PC-3 (cell line): ENCODE results near the gene LMO1. TPM values are rescaled to one million over a fixed set of nuclear protein-coding genes. Genes with fewer than 3 reads are reported as not detected.

Experiments
- ATAC-seq: fragments of 200-7000 bp; cut with Tn5 transposase; 2 replicates; pipeline ENCODE4 v1.9.1; 2020; ENCODE audit warnings: mild to moderate bottlenecking, moderate library complexity
- BruUV-seq: library from RNA; stranded (reverse); fragments of 400-500 nt; replicated peaks from 2 replicates; lab custom pipeline; 2021; lab: Mats Ljungman, UMichigan
- CTCF ChIA-PET: fragments of 300-600 bp; sonication (Branson Sonifier 250); formaldehyde crosslinking; loops from one replicate; lab custom pipeline; 2022; ENCODE audit warnings: antibody characterized with exemption; lab: Charles Lee
- POLR2A ChIA-PET: fragments of 300-600 bp; sonication (Branson Sonifier 250); formaldehyde crosslinking; loops from one replicate; lab custom pipeline; 2022; ENCODE audit warnings: antibody characterized with exemption; ENCODE audit not compliant: unreplicated experiment; lab: Charles Lee
- DNase-seq: peaks from one replicate; pipeline ENCODE4 v3.0.0-alpha.2; 2015
- H2AFZ ChIP-seq: fragments of 300-600 bp; sonication (generic); 2 replicates; pipeline ENCODE4 v1.6.0; 2016; ENCODE audit warnings: antibody characterized with exemption, low read length
- H3F3A ChIP-seq: fragments of 300-600 bp; sonication (generic); one replicate; pipeline ENCODE4 v1.6.0; 2017; ENCODE audit warnings: antibody characterized with exemption, low read length, control low read depth, mild to moderate bottlenecking; ENCODE audit not compliant: unreplicated experiment
- H3K27ac ChIP-seq: fragments of 300-600 bp; sonication (generic); 2 replicates; pipeline ENCODE4 v1.5.1; 2016; ENCODE audit warnings: mild to moderate bottlenecking, low read length
- H3K27me3 ChIP-seq: fragments of 300-600 bp; sonication (generic); 2 replicates; pipeline ENCODE4 v1.6.1; 2016; ENCODE audit warnings: low read length, mixed read lengths
- H3K36me3 ChIP-seq: fragments of 300-600 bp; sonication (generic); 2 replicates; pipeline ENCODE4 v1.6.1; 2016; ENCODE audit warnings: low read depth, mixed run types, low read length, mixed read lengths
- H3K4me1 ChIP-seq: fragments of 300-600 bp; sonication (generic); 2 replicates; pipeline ENCODE4 v1.5.1; 2016; ENCODE audit warnings: low read length; ENCODE audit not compliant: insufficient read depth
- H3K4me2 ChIP-seq: fragments of 300-600 bp; sonication (generic); 2 replicates; pipeline ENCODE4 v1.6.0; 2016; ENCODE audit warnings: low read length
- H3K4me3 ChIP-seq: fragments of 300-600 bp; sonication (generic); 2 replicates; pipeline ENCODE4 v1.5.1; 2016; ENCODE audit warnings: mild to moderate bottlenecking, low read length, mixed read lengths
- H3K79me2 ChIP-seq: fragments of 300-600 bp; sonication (generic); 2 replicates; pipeline ENCODE4 v1.6.1; 2017; ENCODE audit warnings: low read length, mixed read lengths
- H3K9ac ChIP-seq: fragments of 300-600 bp; sonication (generic); 2 replicates; pipeline ENCODE4 v1.6.0; 2016; ENCODE audit warnings: mild to moderate bottlenecking, low read length
- H3K9me2 ChIP-seq: fragments of 300-600 bp; sonication (generic); replicated peaks from 2 replicates; pipeline ENCODE4 v1.6.1; 2016; ENCODE audit warnings: mixed run types, low read length, mixed read lengths
- H3K9me3 ChIP-seq: fragments of 300-600 bp; sonication (generic); 2 replicates; pipeline ENCODE4 v1.6.1; 2016; ENCODE audit warnings: low read length, mixed read lengths
- H4K20me1 ChIP-seq: fragments of 300-600 bp; sonication (generic); 2 replicates; pipeline ENCODE4 v1.6.1; 2016; ENCODE audit warnings: low read length, mixed read lengths
- CTCF ChIP-seq: fragments of 300-600 bp; sonication (generic); conservative IDR thresholded peaks from 2 replicates; pipeline ENCODE4 v1.5.1; 2017; ENCODE audit warnings: antibody characterized with exemption, low read depth, mild to moderate bottlenecking, low read length
- EZH2 ChIP-seq: fragments of 300-600 bp; sonication (generic); IDR thresholded peaks from one replicate; pipeline ENCODE4 v1.6.1; 2017; ENCODE audit warnings: antibody characterized with exemption, mild to moderate bottlenecking, low read length; ENCODE audit not compliant: unreplicated experiment
- EZH2phosphoT487 ChIP-seq: fragments of 300-600 bp; sonication (generic); IDR thresholded peaks from 2 replicates; pipeline ENCODE4 v1.6.1; 2018; ENCODE audit warnings: mild to moderate bottlenecking, antibody characterized with exemption, low read length, borderline replicate concordance
- intact Hi-C: fragments of 100-400 bp; cut with micrococcal nuclease; formaldehyde crosslinking; loops from 2 replicates; pipeline ENCODE4 v1.9.0; 2023
- total RNA-seq: library from RNA; depleted of rRNA; stranded (reverse); fragments of >200 nt; gene quantifications from 2 replicates; pipeline ENCODE4 v1.2.3, GENCODE V29; 2014

Gene LMO1
- total RNA-seq, 1 experiment from 2014 or later: 0.15 TPM

- Histone ChIP-seq H2AFZ (no peak overlapping the region), H3K4me2 (no peak overlapping the region), H3K27ac (no peak overlapping the region), H4K20me1 (no peaks in the 10 kb centered on the region), H3K36me3 (no peaks in the 10 kb centered on the region), H3K27me3 (0 out of 2 replicates have a peak, but pooled peaks cover 4% of the 10 kb centered on the region), H3K9me3 (0 out of 2 replicates have a peak, but pooled peaks cover 3% of the 10 kb centered on the region), H3K9ac (no peak overlapping the region), H3K4me3 (no peak overlapping the region), H3K4me1 (no peaks in the 10 kb centered on the region), H3K9me2 (no peaks in the 10 kb centered on the region), H3K79me2 (no peaks in the 10 kb centered on the region), H3F3A (no peaks in the 10 kb centered on the region)
- ATAC-seq: no peak
- intact Hi-C loops: no loop called here
- ChIA-PET POLR2A (no interaction called here), CTCF (no interaction called here)
- TF ChIP-seq EZH2phosphoT487: no peak
- no peak for TF ChIP-seq EZH2
- no peak for TF ChIP-seq CTCF
- DNase-seq: no peak
- no TSS peak for BruUV-seq
These were observed 43.9 kb upstream of the LMO1 start for GRCh38 chr11:8307601-8308000.

- DNase-seq (no peak), ATAC-seq (no peak)
- CTCF ChIA-PET: no interaction called here
- H4K20me1 ChIP-seq: no peaks in the 10 kb centered on the region
- peaks cover 10% of the 10 kb centered on the region for H3K27me3 ChIP-seq
- no peak overlapping the region for H3K9ac ChIP-seq
- no peak overlapping the region for H3K4me2 ChIP-seq
- H3K4me3 ChIP-seq: no peak overlapping the region
- no peaks in the 10 kb centered on the region for H3K4me1 ChIP-seq
- no TSS peak for BruUV-seq
- intact Hi-C loops: no loop called here
- H2AFZ ChIP-seq: no peak overlapping the region
- 0 out of 2 replicates have a peak, but pooled peaks cover 3% of the 10 kb centered on the region for H3K9me3 ChIP-seq
- H3K27ac ChIP-seq: no peak overlapping the region
- H3F3A ChIP-seq: no peaks in the 10 kb centered on the region
- no peaks in the 10 kb centered on the region for H3K9me2 ChIP-seq
- no peaks in the 10 kb centered on the region for H3K36me3 ChIP-seq
- no peak for TF ChIP-seq CTCF
- no peak for TF ChIP-seq EZH2
- no peak for TF ChIP-seq EZH2phosphoT487
- POLR2A ChIA-PET: no interaction called here
- H3K79me2 ChIP-seq: no peaks in the 10 kb centered on the region
These were observed 37.9 kb upstream of the LMO1 start for GRCh38 chr11:8301622-8302021.

GRCh38 chr11:8298801-8299786 is 35.4 kb upstream of the LMO1 start:
- intact Hi-C loops: no loop called here
- no peaks in the 10 kb centered on the region for H3F3A ChIP-seq
- no peaks in the 10 kb centered on the region for H3K36me3 ChIP-seq
- peaks cover 35% of the 10 kb centered on the region for H3K27me3 ChIP-seq
- DNase-seq (no peak), ATAC-seq (no peak)
- no peaks in the 10 kb centered on the region for H3K4me1 ChIP-seq
- no peak overlapping the region for H3K27ac ChIP-seq
- H2AFZ ChIP-seq: no peak overlapping the region
- no peaks in the 10 kb centered on the region for H3K79me2 ChIP-seq
- no peaks in the 10 kb centered on the region for H4K20me1 ChIP-seq
- no peak for TF ChIP-seq CTCF
- TF ChIP-seq EZH2: no peak
- no peak for TF ChIP-seq EZH2phosphoT487
- CTCF ChIA-PET: no interaction called here
- H3K9ac ChIP-seq: no peak overlapping the region
- no TSS peak for BruUV-seq
- no peak overlapping the region for H3K4me3 ChIP-seq
- POLR2A ChIA-PET: no interaction called here
- H3K4me2 ChIP-seq: no peak overlapping the region
- H3K9me3 ChIP-seq: no peaks in the 10 kb centered on the region
- H3K9me2 ChIP-seq: no peaks in the 10 kb centered on the region
